GM15510 (cell line): ENCODE measurements around the gene GLIS1.

Source experiments
- POLR2A ChIP-seq: IDR thresholded peaks from 3 replicates; pipeline ENCODE4 v1.6.1; 2011; ENCODE audit warnings: borderline replicate concordance; ENCODE audit not compliant: insufficient read length; ENCODE audit errors: extremely low read depth

GLIS1 gene

DNA sequence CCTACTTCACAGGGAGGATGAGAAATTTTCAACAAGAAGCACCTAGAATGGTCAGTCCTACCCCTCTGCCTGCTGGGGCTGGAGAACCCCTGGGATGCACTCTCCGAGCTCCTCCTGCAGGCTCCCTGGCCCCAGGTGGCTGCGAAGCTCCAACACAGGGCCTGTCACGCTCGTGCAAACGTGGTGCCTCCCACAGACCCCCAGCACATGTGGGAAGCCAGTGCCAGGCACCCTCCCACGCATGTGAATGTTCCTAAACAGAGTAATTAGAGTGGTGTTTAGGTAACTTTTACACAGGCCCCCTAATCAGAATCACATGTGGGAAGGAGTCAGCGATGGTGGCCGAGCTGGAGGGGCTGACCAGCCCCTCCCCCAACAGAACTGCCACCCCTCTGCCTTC lies 28.4 kb downstream of the GLIS1 start:
- TF ChIP-seq POLR2A, result no peak

DNA sequence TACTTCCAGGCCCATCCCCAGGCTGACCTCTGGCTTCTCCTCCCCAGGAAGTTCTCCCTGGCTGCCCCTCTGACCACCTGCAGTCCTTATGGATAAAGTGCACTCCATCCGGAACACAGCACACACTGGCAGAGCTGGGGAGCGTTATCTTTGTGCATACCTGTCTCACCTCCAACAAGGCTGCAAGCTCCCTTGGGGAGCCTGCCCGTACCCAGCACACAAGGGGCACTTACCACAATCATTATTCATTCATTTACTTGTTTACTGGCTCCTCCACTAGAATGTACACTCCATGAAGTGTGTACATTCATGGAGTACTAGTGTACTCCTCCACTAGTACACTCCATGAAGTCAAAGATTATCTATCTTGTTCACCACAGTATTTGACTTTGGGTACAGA lies 30.3 kb downstream of the GLIS1 start:
- TF ChIP-seq POLR2A, result no peak

DNA sequence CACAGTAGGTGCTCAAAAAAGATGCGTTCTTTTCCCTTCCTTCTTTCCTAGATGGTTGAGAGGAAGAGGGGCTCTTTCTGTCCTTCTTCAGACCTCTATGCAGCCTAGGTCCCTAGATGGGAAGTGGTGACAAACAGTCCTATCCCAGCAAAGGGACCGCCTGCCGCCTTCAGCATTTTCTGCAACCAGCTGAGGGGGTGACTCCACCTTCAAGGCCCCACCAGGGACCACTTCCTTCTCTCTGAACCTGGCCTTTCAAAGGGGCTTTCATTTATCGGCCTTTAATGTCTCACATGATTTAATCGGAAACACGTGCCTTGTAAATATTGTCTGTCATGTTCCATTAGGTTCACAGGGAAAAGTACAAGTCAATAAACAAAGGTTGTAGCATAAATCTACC lies 32.6 kb downstream of the GLIS1 start:
- TF ChIP-seq POLR2A, result no peak

DNA sequence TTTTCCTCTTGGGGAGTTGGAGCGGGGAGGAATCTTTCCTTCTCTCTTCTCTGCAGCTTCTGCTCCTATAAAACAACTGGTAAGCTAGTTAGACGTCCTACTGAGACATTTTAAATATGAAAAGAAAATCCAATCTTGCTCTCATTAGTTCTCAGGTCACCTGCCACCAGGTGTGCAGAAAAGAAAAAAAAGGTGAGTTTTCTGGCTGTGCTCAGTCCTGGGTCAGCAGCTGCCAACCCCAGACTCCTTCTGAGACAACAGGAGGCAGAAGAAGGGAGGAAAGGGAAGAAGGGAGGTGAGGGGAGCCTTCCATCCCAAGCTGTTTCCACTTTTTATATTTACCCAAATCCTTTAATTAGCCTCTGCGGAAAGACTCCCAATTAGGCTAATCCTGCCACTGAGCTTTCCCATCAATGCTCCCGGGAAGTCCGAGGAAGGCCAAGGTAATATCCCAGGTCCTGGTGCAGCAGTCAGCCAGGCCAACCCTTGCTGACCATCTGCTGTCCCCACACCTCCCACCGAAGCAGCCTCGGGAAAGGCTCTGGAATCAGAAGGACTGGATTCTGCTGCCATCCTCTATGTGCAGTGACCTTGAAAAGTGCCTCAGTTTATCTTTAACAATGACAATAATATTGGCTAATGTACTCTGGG lies 33.4 kb downstream of the GLIS1 start:
- no peak for TF ChIP-seq POLR2A

DNA sequence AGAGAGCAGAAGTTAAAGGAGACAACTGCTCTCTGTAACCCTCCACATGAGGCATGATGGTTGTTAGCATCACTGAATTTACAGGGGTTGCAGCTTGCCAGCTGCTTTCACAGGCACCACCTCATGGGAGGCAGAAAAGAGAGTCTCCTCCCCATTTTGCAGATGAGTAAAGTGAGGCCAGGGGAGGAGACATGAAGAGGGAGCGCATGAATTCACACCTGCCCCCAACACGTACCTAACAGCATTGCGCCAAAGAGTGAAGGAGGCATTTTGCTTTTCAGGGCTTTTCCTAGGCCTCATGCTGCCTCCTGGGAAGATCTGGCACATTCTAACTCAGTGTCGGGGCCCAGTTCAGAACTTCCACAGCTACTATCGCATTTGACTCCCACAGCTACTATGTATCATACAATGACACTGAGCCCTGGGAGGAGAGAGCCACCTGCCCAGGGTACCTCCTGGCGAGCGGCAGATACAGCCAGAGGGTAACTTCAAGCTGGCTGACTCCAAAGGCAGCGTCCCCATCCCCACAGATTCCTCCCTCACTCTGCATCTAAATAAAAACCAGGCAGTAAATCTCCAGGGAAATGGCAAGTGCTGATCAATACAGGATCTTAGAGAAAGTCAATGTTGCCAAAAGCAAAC lies 34.0 kb downstream of the GLIS1 start:
- no peak for TF ChIP-seq POLR2A

DNA sequence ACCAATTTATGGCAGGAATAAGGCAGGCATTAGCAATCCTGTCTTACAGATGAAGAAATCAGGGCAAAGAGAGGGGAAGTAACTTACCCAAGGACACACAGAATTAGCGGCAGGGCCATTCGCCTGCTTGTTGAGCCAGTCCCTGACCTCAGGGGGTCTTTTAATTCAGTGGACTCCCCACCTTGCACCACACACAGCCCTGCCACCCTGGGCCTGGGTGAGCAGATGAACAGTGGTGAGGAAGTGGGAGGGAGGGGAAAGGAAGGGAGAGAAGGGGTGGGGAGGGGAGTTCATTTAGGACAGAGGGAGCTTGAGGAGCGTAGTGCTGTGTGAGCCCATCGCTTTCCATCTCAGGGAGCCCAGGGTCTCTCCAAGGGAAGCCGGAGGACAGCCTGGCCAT lies 34.7 kb downstream of the GLIS1 start:
- TF ChIP-seq POLR2A, result no peak

DNA sequence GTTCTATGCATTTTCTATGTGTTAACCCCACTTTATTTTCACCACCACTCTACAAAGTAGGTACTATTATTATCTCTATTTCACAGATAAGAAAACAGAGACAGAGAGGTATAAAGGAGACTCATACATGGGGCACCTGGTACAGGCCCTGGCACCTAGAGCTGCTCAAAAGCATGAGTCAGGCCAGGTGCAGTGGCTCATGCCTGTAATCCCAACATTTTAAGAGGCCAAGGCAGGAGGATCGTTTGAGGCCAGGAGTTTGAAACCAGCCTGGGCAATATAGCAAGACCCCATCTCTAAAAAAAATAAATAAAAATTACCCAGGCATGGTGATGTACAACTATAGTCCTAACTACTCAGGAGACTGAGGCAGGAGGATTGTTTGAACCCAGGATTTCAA lies 35.8 kb downstream of the GLIS1 start:
- TF ChIP-seq POLR2A, result no peak

DNA sequence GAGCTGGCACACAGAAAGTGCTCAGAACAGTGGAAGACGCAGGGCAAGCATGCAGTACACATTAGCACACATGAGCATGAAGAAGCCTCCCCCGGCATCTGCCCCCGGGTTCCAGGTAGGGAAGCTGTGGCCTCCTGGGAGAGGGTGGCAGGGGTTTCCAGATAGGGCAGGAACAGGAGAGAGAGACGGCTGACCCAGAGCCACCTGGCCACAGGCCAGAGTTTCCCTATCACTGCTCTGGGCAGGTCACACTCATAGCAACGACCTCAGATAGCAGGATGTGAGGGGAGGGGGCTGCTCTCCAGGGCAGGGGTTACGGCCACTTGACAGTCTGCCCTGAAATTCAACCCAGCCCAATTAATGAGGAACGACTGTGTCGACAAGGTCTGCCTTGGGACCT lies 36.6 kb downstream of the GLIS1 start:
- no peak for TF ChIP-seq POLR2A

DNA sequence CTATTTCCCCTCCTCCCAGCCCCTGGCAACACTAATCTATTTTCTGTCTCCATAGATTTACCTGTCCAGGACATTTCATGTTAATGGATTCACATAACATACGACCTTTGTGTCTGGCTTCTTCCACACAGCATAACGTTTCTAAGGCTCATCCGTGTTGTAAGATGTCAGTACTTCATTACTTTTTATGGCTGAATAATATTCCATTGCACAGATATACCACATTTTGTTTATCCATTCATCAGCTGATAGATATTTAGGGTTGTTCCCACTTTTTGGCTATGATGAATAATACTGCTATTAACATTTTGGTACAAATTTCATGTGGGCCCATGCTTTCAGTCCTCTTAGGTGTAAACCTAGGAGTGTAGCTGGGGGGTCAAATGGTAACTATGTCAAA lies 38.2 kb downstream of the GLIS1 start:
- no peak for TF ChIP-seq POLR2A

DNA sequence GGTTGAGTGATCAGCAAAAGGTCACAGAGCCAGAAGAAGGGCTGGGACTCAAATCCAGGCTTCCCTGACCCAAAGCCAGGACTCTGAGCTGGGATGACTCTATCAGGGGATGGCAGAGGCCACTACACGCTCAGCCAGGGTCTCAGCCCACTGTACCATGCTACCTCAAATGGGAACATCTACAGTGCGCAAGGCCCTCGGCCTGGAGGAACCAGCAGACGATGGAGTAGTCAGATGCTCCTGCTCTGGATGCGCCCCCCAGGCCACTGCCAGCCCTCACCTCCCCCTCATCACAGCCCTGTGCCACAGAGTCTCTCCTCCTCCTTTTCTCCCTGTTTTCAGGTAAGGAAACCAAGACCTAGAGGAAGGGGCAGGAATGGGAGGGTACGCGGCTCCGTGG lies 39.0 kb downstream of the GLIS1 start:
- no peak for TF ChIP-seq POLR2A

DNA sequence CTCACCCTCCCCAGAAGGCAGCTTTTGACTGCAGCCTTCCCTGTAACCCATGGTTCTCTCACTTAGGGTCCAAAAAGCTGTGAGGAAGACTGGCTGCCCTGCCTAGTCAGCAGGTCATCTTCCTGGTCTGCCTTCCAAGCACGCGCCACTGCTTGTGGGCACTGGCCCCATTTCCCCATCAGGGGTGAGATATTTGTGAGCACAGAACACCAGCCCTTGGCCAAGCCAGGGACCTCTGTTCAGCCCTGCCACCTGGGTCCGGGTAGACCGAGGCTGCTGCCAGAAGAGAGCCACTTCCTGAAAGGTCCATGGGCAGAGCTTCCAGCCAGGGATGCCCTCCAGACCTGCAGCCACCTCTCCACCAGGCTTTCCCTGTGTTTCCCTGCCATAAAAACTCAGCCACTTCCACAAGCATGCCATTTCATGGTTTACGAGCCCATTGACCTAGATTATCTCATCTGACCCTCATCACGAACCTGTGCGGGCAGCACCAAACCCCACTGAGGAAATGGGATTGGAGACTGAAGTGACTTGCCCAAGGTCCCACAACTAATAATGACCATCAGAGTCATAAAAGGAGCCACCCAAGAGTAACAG lies 40.5 kb downstream of the GLIS1 start:
- no peak for TF ChIP-seq POLR2A

DNA sequence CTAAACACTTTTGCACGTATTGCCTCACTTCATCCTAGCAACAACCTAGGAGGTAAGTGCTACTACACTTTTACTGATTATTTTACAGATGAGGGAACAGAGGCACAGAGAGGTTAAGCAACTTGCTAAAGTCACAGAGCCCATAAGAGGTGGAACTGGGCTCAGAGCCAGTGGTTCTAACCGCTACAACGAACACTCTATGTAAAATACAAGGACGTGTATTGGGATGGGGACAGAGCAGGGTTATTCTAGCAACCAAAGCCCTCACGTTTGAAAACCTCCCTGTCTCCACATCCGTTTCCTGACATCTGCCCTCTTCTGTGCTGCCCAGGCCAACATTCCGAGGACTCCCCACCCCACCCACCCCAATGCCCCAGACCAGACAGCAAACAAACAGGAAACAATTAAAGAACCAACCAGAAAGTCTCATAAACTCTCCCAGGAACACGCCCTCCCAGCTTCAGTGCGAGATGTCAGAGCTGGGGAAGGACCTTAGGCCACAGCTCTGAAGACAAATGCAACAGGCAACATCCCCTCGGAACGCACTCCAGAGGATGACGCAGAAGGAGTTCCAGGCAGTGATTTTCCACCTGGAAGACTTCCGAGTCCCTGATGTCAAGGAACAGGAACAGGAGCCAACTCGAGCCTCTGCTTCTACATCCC lies 41.1 kb downstream of the GLIS1 start:
- TF ChIP-seq POLR2A, result no peak

DNA sequence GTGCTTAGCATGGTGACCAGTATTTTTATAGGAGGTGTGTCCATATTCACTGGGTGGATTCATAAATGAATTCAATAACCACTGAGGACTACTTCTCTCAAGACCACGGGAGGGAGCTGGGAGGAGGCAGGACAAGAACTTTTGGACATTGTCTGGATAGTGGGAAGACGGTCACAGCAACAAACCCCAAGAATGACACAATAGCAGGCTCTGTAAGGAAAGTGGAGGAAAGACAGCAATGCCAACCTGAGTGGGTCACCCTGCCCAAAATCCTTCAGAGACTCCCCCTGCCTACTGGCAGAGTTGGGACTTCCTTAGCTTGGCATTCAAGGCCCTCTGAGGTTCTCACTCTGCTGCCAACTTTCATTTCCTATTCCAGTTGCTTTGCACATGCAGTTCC lies 42.0 kb downstream of the GLIS1 start:
- no peak for TF ChIP-seq POLR2A

DNA sequence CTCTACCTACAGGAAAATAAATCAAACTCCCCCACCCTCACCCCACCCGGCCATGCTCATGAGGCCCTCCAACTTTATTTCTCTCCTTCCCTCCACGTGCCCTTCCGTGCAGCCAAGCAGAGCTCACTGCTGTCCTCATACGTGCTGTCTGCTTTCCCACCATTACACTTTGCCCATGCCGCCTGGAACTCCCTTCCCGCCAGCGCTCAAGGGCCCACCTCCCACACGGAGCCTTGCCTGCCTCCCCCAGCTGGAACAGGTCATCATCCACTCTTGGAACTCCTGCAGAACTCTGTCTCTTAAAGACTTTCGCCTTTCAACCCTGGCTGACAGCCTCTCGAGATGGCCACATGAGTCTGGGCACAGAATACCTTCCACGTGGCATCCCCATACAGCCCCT lies 42.4 kb downstream of the GLIS1 start:
- TF ChIP-seq POLR2A, result no peak

DNA sequence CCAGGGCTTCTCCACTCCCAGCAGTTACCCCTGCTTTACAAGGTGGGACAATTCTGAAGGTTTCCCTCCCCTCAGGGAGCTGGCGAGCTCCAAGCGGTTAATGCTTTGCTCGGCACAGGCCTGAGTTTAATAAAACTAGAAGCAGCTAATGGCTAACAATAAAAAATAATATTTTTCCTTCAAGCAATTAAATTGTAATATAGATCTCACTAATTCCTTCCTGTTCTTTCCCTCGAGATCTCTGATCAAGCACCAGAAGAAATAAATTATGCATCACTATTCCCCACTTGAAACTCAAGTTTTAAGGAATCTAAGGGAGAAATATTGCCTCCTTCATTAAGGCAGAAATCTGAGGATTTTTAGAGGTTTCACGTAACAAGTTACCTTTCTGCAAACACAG lies 42.9 kb downstream of the GLIS1 start:
- no peak for TF ChIP-seq POLR2A

DNA sequence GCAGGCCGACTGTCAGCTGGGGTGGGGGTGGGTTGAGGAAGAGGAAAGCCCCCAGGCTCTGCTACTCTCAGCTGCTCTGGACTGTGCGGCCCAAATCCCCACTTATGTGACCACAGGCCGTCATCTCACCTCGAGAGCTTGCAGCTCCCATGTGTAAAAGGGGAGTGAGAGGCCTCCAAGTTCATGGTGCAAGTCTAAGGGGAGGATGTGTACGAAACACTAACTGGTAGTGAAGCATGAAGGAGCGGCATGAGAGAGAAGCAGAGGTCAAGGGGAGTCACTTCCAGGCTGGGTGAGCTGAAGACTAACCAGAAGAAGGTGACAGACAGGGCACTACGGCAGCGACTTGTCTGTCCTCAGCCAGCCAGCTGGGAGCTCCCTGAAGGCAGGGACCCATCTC lies 43.8 kb downstream of the GLIS1 start:
- TF ChIP-seq POLR2A, result no peak
